ENCODE measurements around the gene MRPL23. TPM values are rescaled to one million over a fixed set of nuclear protein-coding genes. Genes with fewer than 3 reads are reported as not detected.

MRPL23 gene
- total and polyA plus RNA-seq, 12 donors, result 52.2 to 1,024 (median 184) TPM

DNA sequence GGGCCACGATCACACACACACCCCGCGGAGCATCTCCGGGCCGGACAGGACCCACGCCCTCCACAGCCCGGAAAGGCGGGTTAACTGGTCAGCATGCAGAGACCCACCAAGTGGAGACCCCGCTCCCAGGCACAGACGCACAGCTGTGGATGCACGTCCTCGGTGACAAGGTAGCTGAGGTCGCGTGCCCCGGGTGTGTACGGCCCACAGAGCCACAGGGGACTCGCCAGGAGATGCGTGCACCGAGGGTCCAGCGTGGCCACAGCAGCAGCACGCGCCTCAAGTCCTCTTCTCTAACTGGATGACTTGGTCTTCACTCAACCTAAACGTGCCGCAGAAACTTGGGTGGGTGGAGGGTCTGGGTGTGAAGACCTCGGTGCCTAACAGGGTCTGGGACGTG lies 45.0 kb downstream of the MRPL23 start:
- no peak overlapping the region for H3K27ac ChIP-seq
- TF ChIP-seq POLR2A (IDR thresholded peaks at IDR 0.05), result no peak
- TF ChIP-seq, protein P1, sequence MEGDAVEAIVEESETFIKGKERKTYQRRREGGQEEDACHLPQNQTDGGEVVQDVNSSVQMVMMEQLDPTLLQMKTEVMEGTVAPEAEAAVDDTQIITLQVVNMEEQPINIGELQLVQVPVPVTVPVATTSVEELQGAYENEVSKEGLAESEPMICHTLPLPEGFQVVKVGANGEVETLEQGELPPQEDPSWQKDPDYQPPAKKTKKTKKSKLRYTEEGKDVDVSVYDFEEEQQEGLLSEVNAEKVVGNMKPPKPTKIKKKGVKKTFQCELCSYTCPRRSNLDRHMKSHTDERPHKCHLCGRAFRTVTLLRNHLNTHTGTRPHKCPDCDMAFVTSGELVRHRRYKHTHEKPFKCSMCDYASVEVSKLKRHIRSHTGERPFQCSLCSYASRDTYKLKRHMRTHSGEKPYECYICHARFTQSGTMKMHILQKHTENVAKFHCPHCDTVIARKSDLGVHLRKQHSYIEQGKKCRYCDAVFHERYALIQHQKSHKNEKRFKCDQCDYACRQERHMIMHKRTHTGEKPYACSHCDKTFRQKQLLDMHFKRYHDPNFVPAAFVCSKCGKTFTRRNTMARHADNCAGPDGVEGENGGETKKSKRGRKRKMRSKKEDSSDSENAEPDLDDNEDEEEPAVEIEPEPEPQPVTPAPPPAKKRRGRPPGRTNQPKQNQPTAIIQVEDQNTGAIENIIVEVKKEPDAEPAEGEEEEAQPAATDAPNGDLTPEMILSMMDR (IDR thresholded peaks at IDR 0.05), result no peak
- intact Hi-C loops (cut with DNase I), result no loop called here
- H3K9me3 ChIP-seq (replicated peaks in 1 of 3), result no peaks in the 10 kb centered on the region
- peak in 4 of 7 donors; percentile 6 to 19 (median 12) for DNase-seq
- H3K27me3 ChIP-seq, result no peaks in the 10 kb centered on the region
- H3K36me3 ChIP-seq (replicated peaks in 1 of 2), result no peaks in the 10 kb centered on the region
- no peak overlapping the region for H3K4me3 ChIP-seq
- WGBS, 4 donors, result 82 to 92% methylated on average over 7 to 15 of the region's 26 CpGs; no CpG with 5 or more reads in 2 of the 4 donors
- H3K4me1 ChIP-seq (replicated peaks in 1 of 2), result no peaks in the 10 kb centered on the region

DNA sequence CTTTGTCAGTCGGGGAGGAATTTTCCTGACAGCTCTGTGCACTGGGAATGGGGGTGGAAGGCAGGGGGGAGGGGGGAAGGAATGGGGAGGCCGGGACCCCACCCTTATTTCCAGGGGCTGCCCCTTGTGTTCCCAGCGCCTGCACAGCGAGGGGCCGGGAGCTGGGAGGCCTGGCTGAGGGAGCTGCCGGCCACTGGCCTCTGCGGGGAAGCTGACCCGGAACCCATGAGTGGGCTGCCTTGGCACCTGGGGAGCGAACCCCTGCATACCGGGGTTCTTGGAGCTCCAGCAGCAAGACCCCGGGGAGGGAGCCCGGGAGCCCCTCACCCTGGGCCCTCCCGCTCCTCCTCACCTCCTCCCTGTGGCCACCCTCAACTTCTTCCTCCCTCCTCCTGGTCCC lies 47.0 kb downstream of the MRPL23 start:
- 47 to 87% methylated on average over 3 to 9 of the region's 13 CpGs; no CpG with 5 or more reads in 2 of the 4 donors for WGBS, 4 donors
- Histone ChIP-seq H3K27ac (peak overlapping the region in 1 of 5 donors; percentile 40), H3K4me3 (no peak overlapping the region), H3K4me1 (replicated peaks in 1 of 2) (no peaks in the 10 kb centered on the region), H3K9me3 (replicated peaks in 1 of 3) (no peaks in the 10 kb centered on the region), H3K36me3 (replicated peaks in 1 of 2) (no peaks in the 10 kb centered on the region), H3K27me3 (no peaks in the 10 kb centered on the region)
- DNase-seq, result peak in 2 of 7 donors; percentile 6 to 11
- intact Hi-C loops (cut with DNase I), result no loop called here
- TF ChIP-seq, protein P1 (IDR thresholded peaks at IDR 0.05), result no peak
- no peak for TF ChIP-seq POLR2A (IDR thresholded peaks at IDR 0.05)

DNA sequence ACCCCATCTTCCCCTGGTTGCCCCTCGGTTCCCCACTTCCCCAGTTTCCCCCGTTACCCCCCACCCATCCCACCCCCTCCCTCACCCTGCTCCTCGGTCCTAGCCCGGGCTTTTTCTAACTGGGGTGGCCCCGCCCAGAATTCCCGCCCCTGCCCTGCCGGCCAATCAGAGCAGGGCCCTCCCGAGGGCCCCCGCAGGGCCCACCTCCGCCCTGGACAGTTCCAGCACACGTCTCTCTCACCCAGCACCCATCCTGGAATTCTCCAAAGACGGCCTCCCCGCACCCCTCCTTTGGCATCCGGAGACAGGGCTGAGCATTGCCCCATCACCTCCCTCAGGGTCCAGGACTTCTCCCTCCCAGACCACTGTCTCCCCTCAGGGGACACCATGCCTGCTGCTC lies 50.6 kb downstream of the MRPL23 start, which contains the start of gene H19:
Gene H19, minus strand, starts transcription at position 88 of the 400 bp plus-strand sequence.
- H3K4me3 ChIP-seq, result no peak within 1 kb of the TSS
- no peaks in the 10 kb centered on the region for H3K27me3 ChIP-seq
- WGBS, 4 donors, result no CpG with 5 or more reads among the region's 14 CpGs
- no peaks in the 10 kb centered on the region for H3K9me3 ChIP-seq (replicated peaks in 1 of 3)
- H3K27ac ChIP-seq, result no peak within 1 kb of the TSS
- no peak for TF ChIP-seq POLR2A (IDR thresholded peaks at IDR 0.05)
- TF ChIP-seq, protein P1 (IDR thresholded peaks at IDR 0.05), result no peak
- intact Hi-C loops (cut with DNase I), result no loop called here
- DNase-seq, result no peak
- H3K4me1 ChIP-seq (replicated peaks in 1 of 2), result no peaks in the 10 kb centered on the region
- no peaks in the 10 kb centered on the region for H3K36me3 ChIP-seq (replicated peaks in 1 of 2)

DNA sequence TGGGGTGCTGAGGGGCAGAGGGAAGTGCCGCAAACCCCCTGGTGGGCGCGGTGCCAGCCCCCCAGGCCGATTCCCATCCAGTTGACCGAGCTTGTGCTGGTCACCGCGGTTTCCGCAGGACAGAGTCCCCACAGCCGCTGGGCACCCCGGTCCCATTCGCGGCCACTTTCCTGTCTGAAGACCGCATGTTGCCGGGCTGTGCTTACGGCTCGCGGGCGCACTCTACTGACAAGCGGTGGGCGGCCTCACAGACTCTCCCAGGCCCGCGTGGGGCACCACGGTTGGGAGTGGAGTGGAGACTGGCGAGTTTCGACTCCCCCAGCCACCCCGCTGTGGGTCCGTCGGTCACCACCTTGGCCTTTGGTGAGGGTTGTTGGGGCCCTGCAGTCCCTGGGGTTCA lies 51.2 kb downstream of the MRPL23 start:
- intact Hi-C loops (cut with DNase I), result no loop called here
- no CpG with 5 or more reads among the region's 28 CpGs for WGBS, 4 donors
- TF ChIP-seq POLR2A (IDR thresholded peaks at IDR 0.05), result no peak
- DNase-seq, result no peak
- no peak overlapping the region for H3K27ac ChIP-seq
- no peak overlapping the region for H3K4me3 ChIP-seq
- no peaks in the 10 kb centered on the region for H3K4me1 ChIP-seq (replicated peaks in 1 of 2)
- no peaks in the 10 kb centered on the region for H3K36me3 ChIP-seq (replicated peaks in 1 of 2)
- no peaks in the 10 kb centered on the region for H3K27me3 ChIP-seq
- no peaks in the 10 kb centered on the region for H3K9me3 ChIP-seq (replicated peaks in 1 of 3)

DNA sequence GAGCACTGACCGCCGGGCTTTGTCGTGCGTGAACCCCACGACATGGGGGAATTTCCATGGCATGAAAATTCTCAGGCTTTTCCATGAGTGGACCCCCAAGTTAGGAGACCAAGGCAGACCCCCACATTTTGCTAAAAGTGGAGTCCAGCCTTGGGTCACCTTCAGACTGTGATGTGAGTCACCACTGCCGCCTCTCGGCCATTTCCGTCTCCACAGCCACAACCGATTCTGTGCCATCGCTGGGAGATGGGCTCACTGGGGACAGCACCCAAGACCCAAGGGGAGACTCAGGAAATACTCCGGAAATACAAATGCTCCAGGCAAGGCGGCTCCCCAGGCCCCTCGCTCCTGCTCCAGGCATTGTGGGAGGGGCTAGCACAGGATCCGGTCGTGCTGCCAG lies 51.7 kb downstream of the MRPL23 start:
- intact Hi-C loops (cut with DNase I), result no loop called here
- H3K4me1 ChIP-seq (replicated peaks in 1 of 2), result no peaks in the 10 kb centered on the region
- H3K36me3 ChIP-seq (replicated peaks in 1 of 2), result no peaks in the 10 kb centered on the region
- H3K4me3 ChIP-seq, result no peak overlapping the region
- TF ChIP-seq, protein P1 (IDR thresholded peaks at IDR 0.05), result no peak
- no peak for TF ChIP-seq POLR2A (IDR thresholded peaks at IDR 0.05)
- no peaks in the 10 kb centered on the region for H3K27me3 ChIP-seq
- no CpG with 5 or more reads among the region's 15 CpGs for WGBS, 4 donors
- no peak overlapping the region for H3K27ac ChIP-seq
- no peak for DNase-seq
- H3K9me3 ChIP-seq (replicated peaks in 1 of 3), result no peaks in the 10 kb centered on the region

All from adrenal gland (tissue), 12 donors.